ENCODE results near the gene RFTN1. TPM values are rescaled to one million over a fixed set of nuclear protein-coding genes. Genes with fewer than 3 reads are reported as not detected.

Gene RFTN1
- total and polyA plus RNA-seq, 2 donors (not counting 1 experiment from before 2014, with no cell fraction given) = 32.4 to 156 TPM

GRCh38 chr3:16550676-16551341, 37.3 kb upstream of the RFTN1 start:
- Histone ChIP-seq H3K4me2 (replicated peaks; ENCODE audit: low read depth, low read length, poor library complexity, severe bottlenecking) (no peak overlapping the region), H3K4me1 (ENCODE audit: control insufficient read depth in 2 of 2, insufficient read depth in 2 of 2, low read length in 2 of 2) (peaks cover 0 to 3% of the 10 kb centered on the region in 2 donors), H3K9ac (ENCODE audit: low read length) (no peak overlapping the region), H3K4me3 (ENCODE audit: control extremely low read depth in 1 of 5, extremely low read depth in 1 of 5, insufficient read depth in 1 of 5, low read depth in 2 of 5, low read length in 4 of 5) (no peak overlapping the region), H2AFZ (ENCODE audit: insufficient read depth, low read depth, low read length, poor library complexity, severe bottlenecking) (peak overlapping the region; percentile 11), H3K9me3 (ENCODE audit: control extremely low read depth in 1 of 3, control insufficient read depth in 2 of 3, insufficient read depth in 1 of 3, low read length in 2 of 3) (peaks cover 0 to 3% (median 0%) of the 10 kb centered on the region in 3 donors), H3K27me3 (replicated peaks in 1 of 4; ENCODE audit: control extremely low read depth in 1 of 4, control insufficient read depth in 3 of 4, insufficient read depth in 4 of 4, low read length in 3 of 4) (no peaks in the 10 kb centered on the region), H3K27ac (ENCODE audit: low read length in 2 of 2) (no peak overlapping the region), H3K36me3 (replicated peaks in 1 of 2; ENCODE audit: control extremely low read depth in 1 of 2, control insufficient read depth in 1 of 2, extremely low read depth in 1 of 2, insufficient read depth in 2 of 2, low read length in 1 of 2) (no peaks in the 10 kb centered on the region), H4K20me1 (ENCODE audit: control insufficient read depth, insufficient read depth, low read length, poor library complexity, severe bottlenecking) (no peaks in the 10 kb centered on the region), H3K79me2 (ENCODE audit: control insufficient read depth, insufficient read depth, low read length) (no peaks in the 10 kb centered on the region)
- TF ChIP-seq EZH2 (IDR thresholded peaks at IDR 0.05; ENCODE audit: borderline replicate concordance, insufficient read depth, low read depth, low read length, poor library complexity, severe bottlenecking) (no peak), CTCF (IDR thresholded peaks at IDR 0.05) (peak; percentile 90)
- H3K9me3 Mint-ChIP-seq (ENCODE audit: insufficient read depth) = no peaks in the 10 kb centered on the region
- ChIA-PET POLR2A (interaction anchor here (1.0 kb wide), 1 partner anchor 260 kb away, joined by 4 read pairs; no protein-coding TSS in a partner anchor), CTCF (interaction anchor here (0.6 to 8.0 kb wide), 27 partner anchors 9 to 1575 kb away, joined by 3 to 220 read pairs (median 4); partner anchors contain the start of genes DPH3, OXNAD1 and RFTN1)
- WGBS (ENCODE audit: insufficient coverage) = 29% methylated on average over 5 of the region's 7 CpGs
- intact Hi-C loops (cut with micrococcal nuclease) = loop anchor here (1.0 to 2.0 kb wide), 3 partner anchors 38 to 283 kb away; partner anchors contain the start of gene RFTN1
- peak overlapping the region; percentile 23 for H3K27ac Mint-ChIP-seq
- H3K4me3 Mint-ChIP-seq = no peak overlapping the region
- ATAC-seq (ENCODE audit: low read depth) (peak; percentile 90), DNase-seq (peak; percentile 86)
- H3K27me3 Mint-ChIP-seq = no peaks in the 10 kb centered on the region
- H3K4me1 Mint-ChIP-seq = peaks cover 2% of the 10 kb centered on the region

- H3K4me2 ChIP-seq (replicated peaks; ENCODE audit: low read depth, low read length, poor library complexity, severe bottlenecking) = no peak overlapping the region
- intact Hi-C loops (cut with micrococcal nuclease) = loop anchor here (1.0 to 2.0 kb wide), 3 partner anchors 37 to 282 kb away; partner anchors contain the start of gene RFTN1
- WGBS (ENCODE audit: insufficient coverage) = no CpG with 5 or more reads among the region's 4 CpGs
Measured at GRCh38 chr3:16550305-16550675, 36.8 kb upstream of the RFTN1 start.

More at GRCh38 chr3:16550305-16550675, 36.8 kb upstream of the RFTN1 start:
- TF ChIP-seq EZH2 (IDR thresholded peaks at IDR 0.05; ENCODE audit: borderline replicate concordance, insufficient read depth, low read depth, low read length, poor library complexity, severe bottlenecking) (no peak), CTCF (IDR thresholded peaks at IDR 0.05) (no peak)
- POLR2A ChIA-PET = interaction anchor here (1.0 kb wide), 1 partner anchor 260 kb away, joined by 4 read pairs; no protein-coding TSS in a partner anchor
- Histone ChIP-seq H3K9ac (ENCODE audit: low read length) (no peak overlapping the region), H3K27ac (ENCODE audit: low read length in 2 of 2) (no peak overlapping the region), H3K36me3 (replicated peaks in 1 of 2; ENCODE audit: control extremely low read depth in 1 of 2, control insufficient read depth in 1 of 2, extremely low read depth in 1 of 2, insufficient read depth in 2 of 2, low read length in 1 of 2) (no peaks in the 10 kb centered on the region), H4K20me1 (ENCODE audit: control insufficient read depth, insufficient read depth, low read length, poor library complexity, severe bottlenecking) (no peaks in the 10 kb centered on the region), H3K27me3 (replicated peaks in 1 of 4; ENCODE audit: control extremely low read depth in 1 of 4, control insufficient read depth in 3 of 4, insufficient read depth in 4 of 4, low read length in 3 of 4) (no peaks in the 10 kb centered on the region), H2AFZ (ENCODE audit: insufficient read depth, low read depth, low read length, poor library complexity, severe bottlenecking) (no peak overlapping the region), H3K4me1 (ENCODE audit: control insufficient read depth in 2 of 2, insufficient read depth in 2 of 2, low read length in 2 of 2) (peaks cover 0 to 3% of the 10 kb centered on the region in 2 donors), H3K4me3 (ENCODE audit: control extremely low read depth in 1 of 5, extremely low read depth in 1 of 5, insufficient read depth in 1 of 5, low read depth in 2 of 5, low read length in 4 of 5) (no peak overlapping the region), H3K9me3 (ENCODE audit: control extremely low read depth in 1 of 3, control insufficient read depth in 2 of 3, insufficient read depth in 1 of 3, low read length in 2 of 3) (peaks cover 0 to 3% (median 0%) of the 10 kb centered on the region in 3 donors), H3K79me2 (ENCODE audit: control insufficient read depth, insufficient read depth, low read length) (no peaks in the 10 kb centered on the region)
- CTCF ChIA-PET = interaction anchor here (0.7 to 8.0 kb wide), 26 partner anchors 9 to 660 kb away, joined by 3 to 220 read pairs (median 4); partner anchors contain the start of genes DPH3, OXNAD1 and RFTN1
- Mint-ChIP-seq H3K9me3 (ENCODE audit: insufficient read depth) (no peaks in the 10 kb centered on the region), H3K27me3 (no peaks in the 10 kb centered on the region), H3K27ac (no peak overlapping the region), H3K4me1 (peaks cover 2% of the 10 kb centered on the region), H3K4me3 (no peak overlapping the region)
- no peak for ATAC-seq (ENCODE audit: low read depth)
- no peak for DNase-seq
